ENCODE measurements around the gene MACC1. TPM values are rescaled to one million over a fixed set of nuclear protein-coding genes. Genes with fewer than 3 reads are reported as not detected.

The MACC1 gene, protein sequence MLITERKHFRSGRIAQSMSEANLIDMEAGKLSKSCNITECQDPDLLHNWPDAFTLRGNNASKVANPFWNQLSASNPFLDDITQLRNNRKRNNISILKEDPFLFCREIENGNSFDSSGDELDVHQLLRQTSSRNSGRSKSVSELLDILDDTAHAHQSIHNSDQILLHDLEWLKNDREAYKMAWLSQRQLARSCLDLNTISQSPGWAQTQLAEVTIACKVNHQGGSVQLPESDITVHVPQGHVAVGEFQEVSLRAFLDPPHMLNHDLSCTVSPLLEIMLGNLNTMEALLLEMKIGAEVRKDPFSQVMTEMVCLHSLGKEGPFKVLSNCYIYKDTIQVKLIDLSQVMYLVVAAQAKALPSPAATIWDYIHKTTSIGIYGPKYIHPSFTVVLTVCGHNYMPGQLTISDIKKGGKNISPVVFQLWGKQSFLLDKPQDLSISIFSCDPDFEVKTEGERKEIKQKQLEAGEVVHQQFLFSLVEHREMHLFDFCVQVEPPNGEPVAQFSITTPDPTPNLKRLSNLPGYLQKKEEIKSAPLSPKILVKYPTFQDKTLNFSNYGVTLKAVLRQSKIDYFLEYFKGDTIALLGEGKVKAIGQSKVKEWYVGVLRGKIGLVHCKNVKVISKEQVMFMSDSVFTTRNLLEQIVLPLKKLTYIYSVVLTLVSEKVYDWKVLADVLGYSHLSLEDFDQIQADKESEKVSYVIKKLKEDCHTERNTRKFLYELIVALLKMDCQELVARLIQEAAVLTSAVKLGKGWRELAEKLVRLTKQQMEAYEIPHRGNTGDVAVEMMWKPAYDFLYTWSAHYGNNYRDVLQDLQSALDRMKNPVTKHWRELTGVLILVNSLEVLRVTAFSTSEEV
- 26.9 TPM for total RNA-seq

DNA sequence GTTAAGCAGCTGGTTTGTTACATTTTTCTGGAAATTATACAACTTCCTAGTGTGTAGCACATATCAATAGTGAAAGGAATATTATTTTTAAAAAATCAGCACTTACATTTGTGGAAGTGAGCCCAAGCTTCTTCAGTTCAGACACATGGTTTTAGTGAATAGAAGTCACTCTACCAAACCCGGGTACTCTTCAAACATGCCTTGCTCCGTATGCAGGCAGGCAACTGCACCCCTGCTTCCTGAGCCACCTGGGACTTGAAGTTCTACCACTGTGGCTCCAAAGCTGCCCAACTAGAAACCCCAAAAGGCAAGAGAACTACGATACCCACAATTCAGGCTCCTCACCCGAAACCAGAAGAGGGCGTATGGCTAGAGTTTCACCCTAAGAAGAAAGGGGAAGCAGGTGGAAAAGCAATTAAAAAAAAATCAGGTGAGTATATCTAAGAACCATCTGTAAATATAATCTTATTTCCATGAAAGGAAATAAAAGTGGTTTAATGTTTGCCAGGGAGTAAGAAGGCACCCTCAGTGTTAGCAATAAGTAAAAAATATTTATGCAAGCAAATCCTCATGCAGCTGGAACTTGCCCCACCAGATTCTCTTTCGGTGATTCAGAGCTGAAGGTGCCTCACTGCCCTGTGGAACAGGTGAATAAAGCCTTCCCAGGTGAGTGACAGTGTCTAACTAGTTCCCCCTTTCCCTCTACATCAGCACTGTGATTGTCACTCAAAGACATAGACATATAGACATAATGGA, at the start of gene MACC1:
Gene MACC1 (minus strand): TSS at position 192 of the 756 bp plus-strand sequence. CDS start 55,522 bp downstream, outside the sequence.

Other genes starting within 250 kb of the MACC1 start
- gene ITGB8, start 113.5 kb upstream of the MACC1 start, total RNA-seq: 91.2 TPM